HL-60 (cell line): ENCODE measurements around the gene RBM28.

Experiments
- DNase-seq, 2 experiments: peaks; one replicate each; pipeline ENCODE4 v3.0.0-alpha.2; 2010 to 2020; ENCODE audit warnings: low read depth in 1 of 2, low spot score in 1 of 2
- H3K27ac ChIP-seq: fragments of 250-450 bp; sonication (Bioruptor Pico); replicated peaks from 2 replicates; pipeline ENCODE4 v1.5.1; 2020; ENCODE audit warnings: mild to moderate bottlenecking, moderate library complexity
- H3K27me3 ChIP-seq: fragments of 250-450 bp; sonication (Bioruptor Pico); 2 replicates; pipeline ENCODE4 v1.5.1; 2021; ENCODE audit warnings: mild to moderate bottlenecking, moderate library complexity; ENCODE audit not compliant: insufficient read depth, poor library complexity, severe bottlenecking
- H3K4me3 ChIP-seq: replicated peaks from 2 replicates; pipeline ENCODE4 v1.5.1; 2011; ENCODE audit warnings: mild to moderate bottlenecking, control low read depth, low read length; ENCODE audit not compliant: insufficient read depth
- GABPA ChIP-seq: IDR thresholded peaks from 2 replicates; pipeline ENCODE4 v1.6.1; 2012; ENCODE audit warnings: low read depth
- POLR2AphosphoS5 ChIP-seq: IDR thresholded peaks from 2 replicates; pipeline ENCODE4 v1.6.1; 2012; ENCODE audit warnings: low read depth
- SPI1 ChIP-seq: IDR thresholded peaks from 2 replicates; pipeline ENCODE4 v1.6.1; 2012; ENCODE audit warnings: low read depth, mild to moderate bottlenecking, borderline replicate concordance
- TF ChIP-seq, protein P1 (sequence below): IDR thresholded peaks from one replicate; pipeline ENCODE4 v1.5.1; 2011; ENCODE audit warnings: low read length, control low read depth, inconsistent platforms; ENCODE audit not compliant: insufficient read depth
- TF ChIP-seq, protein P2 (sequence below): IDR thresholded peaks from 2 replicates; pipeline ENCODE4 v1.6.1; 2012; ENCODE audit warnings: low read depth; ENCODE audit not compliant: insufficient replicate concordance

Gene RBM28

DNA sequence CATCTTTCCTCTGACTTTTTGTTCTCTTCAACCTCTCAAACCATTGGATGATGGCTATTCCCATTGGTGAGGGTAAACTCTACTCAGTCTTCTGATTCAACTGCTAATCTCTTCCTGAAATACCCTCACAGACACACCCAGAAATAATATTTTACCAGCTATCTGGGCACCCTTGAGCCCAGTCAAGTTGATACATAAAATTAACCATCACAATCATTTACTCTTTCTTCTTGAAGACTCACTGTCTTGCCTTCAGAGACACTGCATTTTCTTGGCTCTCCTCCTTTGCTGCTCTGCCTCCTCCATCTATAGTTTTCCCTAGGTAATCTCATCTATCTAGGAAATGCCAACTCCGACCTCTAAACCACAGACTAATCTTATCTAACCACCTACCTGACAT, 30.3 kb upstream of the RBM28 start:
- H3K4me3 ChIP-seq, result no peak overlapping the region
- TF ChIP-seq SPI1 (no peak), POLR2AphosphoS5 (no peak), GABPA (no peak)
- TF ChIP-seq, protein P1, sequence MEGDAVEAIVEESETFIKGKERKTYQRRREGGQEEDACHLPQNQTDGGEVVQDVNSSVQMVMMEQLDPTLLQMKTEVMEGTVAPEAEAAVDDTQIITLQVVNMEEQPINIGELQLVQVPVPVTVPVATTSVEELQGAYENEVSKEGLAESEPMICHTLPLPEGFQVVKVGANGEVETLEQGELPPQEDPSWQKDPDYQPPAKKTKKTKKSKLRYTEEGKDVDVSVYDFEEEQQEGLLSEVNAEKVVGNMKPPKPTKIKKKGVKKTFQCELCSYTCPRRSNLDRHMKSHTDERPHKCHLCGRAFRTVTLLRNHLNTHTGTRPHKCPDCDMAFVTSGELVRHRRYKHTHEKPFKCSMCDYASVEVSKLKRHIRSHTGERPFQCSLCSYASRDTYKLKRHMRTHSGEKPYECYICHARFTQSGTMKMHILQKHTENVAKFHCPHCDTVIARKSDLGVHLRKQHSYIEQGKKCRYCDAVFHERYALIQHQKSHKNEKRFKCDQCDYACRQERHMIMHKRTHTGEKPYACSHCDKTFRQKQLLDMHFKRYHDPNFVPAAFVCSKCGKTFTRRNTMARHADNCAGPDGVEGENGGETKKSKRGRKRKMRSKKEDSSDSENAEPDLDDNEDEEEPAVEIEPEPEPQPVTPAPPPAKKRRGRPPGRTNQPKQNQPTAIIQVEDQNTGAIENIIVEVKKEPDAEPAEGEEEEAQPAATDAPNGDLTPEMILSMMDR, result no peak
- TF ChIP-seq, protein P2, sequence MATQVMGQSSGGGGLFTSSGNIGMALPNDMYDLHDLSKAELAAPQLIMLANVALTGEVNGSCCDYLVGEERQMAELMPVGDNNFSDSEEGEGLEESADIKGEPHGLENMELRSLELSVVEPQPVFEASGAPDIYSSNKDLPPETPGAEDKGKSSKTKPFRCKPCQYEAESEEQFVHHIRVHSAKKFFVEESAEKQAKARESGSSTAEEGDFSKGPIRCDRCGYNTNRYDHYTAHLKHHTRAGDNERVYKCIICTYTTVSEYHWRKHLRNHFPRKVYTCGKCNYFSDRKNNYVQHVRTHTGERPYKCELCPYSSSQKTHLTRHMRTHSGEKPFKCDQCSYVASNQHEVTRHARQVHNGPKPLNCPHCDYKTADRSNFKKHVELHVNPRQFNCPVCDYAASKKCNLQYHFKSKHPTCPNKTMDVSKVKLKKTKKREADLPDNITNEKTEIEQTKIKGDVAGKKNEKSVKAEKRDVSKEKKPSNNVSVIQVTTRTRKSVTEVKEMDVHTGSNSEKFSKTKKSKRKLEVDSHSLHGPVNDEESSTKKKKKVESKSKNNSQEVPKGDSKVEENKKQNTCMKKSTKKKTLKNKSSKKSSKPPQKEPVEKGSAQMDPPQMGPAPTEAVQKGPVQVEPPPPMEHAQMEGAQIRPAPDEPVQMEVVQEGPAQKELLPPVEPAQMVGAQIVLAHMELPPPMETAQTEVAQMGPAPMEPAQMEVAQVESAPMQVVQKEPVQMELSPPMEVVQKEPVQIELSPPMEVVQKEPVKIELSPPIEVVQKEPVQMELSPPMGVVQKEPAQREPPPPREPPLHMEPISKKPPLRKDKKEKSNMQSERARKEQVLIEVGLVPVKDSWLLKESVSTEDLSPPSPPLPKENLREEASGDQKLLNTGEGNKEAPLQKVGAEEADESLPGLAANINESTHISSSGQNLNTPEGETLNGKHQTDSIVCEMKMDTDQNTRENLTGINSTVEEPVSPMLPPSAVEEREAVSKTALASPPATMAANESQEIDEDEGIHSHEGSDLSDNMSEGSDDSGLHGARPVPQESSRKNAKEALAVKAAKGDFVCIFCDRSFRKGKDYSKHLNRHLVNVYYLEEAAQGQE, result no peak
- DNase-seq, result no peak
- H3K27ac ChIP-seq, result no peak overlapping the region
- H3K27me3 ChIP-seq, result no peaks in the 10 kb centered on the region

DNA sequence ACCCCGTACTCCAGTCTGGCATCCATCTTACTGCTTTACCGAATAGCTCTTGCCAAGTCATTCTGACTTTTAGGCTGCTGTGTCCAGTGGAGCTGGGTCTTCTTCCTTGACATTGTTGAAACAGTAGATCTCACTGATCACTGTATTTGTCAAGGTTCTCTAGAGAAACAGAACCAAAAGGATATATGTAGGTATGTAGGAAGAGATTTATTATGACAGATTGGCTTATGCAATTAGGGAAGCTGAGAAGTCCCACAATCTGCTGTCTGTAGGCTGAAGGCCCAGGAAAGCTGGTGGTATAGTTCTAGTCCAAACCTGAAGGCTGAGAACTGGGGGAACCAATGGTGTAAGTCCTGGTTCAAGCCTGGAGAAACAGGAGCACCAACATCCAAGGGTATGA, 29.9 kb upstream of the RBM28 start:
- no peak for TF ChIP-seq GABPA
- no peak for TF ChIP-seq POLR2AphosphoS5
- TF ChIP-seq, protein P2, result no peak
- no peak for TF ChIP-seq SPI1
- TF ChIP-seq, protein P1, result no peak
- H3K27ac ChIP-seq, result no peak overlapping the region
- no peak overlapping the region for H3K4me3 ChIP-seq
- H3K27me3 ChIP-seq, result no peaks in the 10 kb centered on the region
- no peak for DNase-seq

DNA sequence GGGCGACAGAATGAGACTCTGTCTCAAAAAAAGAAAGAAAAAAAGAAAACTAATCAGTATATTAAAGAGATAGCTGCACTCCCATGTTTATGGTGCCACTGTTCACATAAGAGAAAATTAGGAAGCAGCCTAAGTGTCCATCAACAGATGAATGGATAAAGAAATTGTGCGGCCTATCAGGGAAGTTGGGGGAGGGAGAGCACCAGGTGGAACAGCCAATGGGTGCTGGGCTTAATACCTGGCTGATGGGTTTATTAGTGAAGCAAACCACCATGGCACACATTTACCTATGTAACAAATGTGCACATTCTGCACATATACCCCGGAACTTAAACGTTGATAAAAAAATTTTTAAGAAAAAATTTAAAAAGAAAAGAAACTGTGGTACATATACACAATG, 26.8 kb upstream of the RBM28 start:
- Histone ChIP-seq H3K27ac (no peak overlapping the region), H3K27me3 (no peaks in the 10 kb centered on the region), H3K4me3 (no peak overlapping the region)
- TF ChIP-seq, protein P2, result no peak
- TF ChIP-seq POLR2AphosphoS5, result no peak
- TF ChIP-seq SPI1, result no peak
- no peak for TF ChIP-seq GABPA
- TF ChIP-seq, protein P1, result no peak
- no peak for DNase-seq
